GM23338 (cell line): ENCODE measurements around the gene PVALEF. TPM values are rescaled to one million over a fixed set of nuclear protein-coding genes. Genes with fewer than 3 reads are reported as not detected.
A peak's percentile ranks its signal among the peaks of the same experiment; 100 is the strongest.

ENCODE experiments used
- ATAC-seq: fragments of 200-7000 bp; cut with Tn5 transposase; 3 replicates; pipeline ENCODE4 v1.9.1; 2020
- DNase-seq: peaks from one replicate; pipeline ENCODE4 v3.0.0-alpha.2; 2015; ENCODE audit warnings: low spot score
- H2AFZ ChIP-seq: fragments of 200-600 bp; sonication (generic); 2 replicates; pipeline ENCODE4 v1.8.0; 2016; ENCODE audit warnings: antibody characterized with exemption, mild to moderate bottlenecking, moderate library complexity
- H3F3A ChIP-seq: fragments of 200-600 bp; sonication (generic); replicated peaks from 2 replicates; pipeline ENCODE4 v1.8.0; 2017; ENCODE audit warnings: antibody characterized with exemption, mixed run types, low read depth
- H3K27ac ChIP-seq: fragments of 200-600 bp; sonication (generic); 2 replicates; pipeline ENCODE4 v1.6.1; 2016; ENCODE audit warnings: low read depth
- H3K27me3 ChIP-seq: fragments of 200-600 bp; sonication (generic); 2 replicates; pipeline ENCODE4 v1.8.0; 2016; ENCODE audit warnings: mild to moderate bottlenecking, mixed run types, moderate library complexity; ENCODE audit not compliant: insufficient read depth
- H3K36me3 ChIP-seq: fragments of 200-600 bp; sonication (generic); 2 replicates; pipeline ENCODE4 v1.8.0; 2016; ENCODE audit warnings: mild to moderate bottlenecking; ENCODE audit not compliant: insufficient read depth
- H3K4me1 ChIP-seq: fragments of 200-600 bp; sonication (generic); 2 replicates; pipeline ENCODE4 v1.8.0; 2016; ENCODE audit warnings: mild to moderate bottlenecking, moderate library complexity; ENCODE audit not compliant: insufficient read depth
- H3K4me2 ChIP-seq: fragments of 200-600 bp; sonication (generic); 2 replicates; pipeline ENCODE4 v1.7.1; 2017; ENCODE audit warnings: mixed run types
- H3K4me3 ChIP-seq: fragments of 200-600 bp; sonication (generic); 2 replicates; pipeline ENCODE4 v1.6.1; 2016; ENCODE audit warnings: mixed run types
- H3K79me2 ChIP-seq: fragments of 200-600 bp; sonication (generic); replicated peaks from 2 replicates; pipeline ENCODE4 v1.8.0; 2017; ENCODE audit warnings: mild to moderate bottlenecking; ENCODE audit not compliant: insufficient read depth
- H3K9me2 ChIP-seq: fragments of 200-600 bp; sonication (generic); 2 replicates; pipeline ENCODE4 v1.8.0; 2017; ENCODE audit not compliant: insufficient read depth
- H4K20me1 ChIP-seq: fragments of 200-600 bp; sonication (generic); replicated peaks from 2 replicates; pipeline ENCODE4 v1.8.0; 2017; ENCODE audit warnings: mild to moderate bottlenecking; ENCODE audit not compliant: insufficient read depth
- H3K27ac Mint-ChIP-seq: 2 replicates; pipeline ENCODE4 v1.8.0; 2020; ENCODE audit warnings: inconsistent platforms, mild to moderate bottlenecking, moderate library complexity, mixed read lengths
- H3K27me3 Mint-ChIP-seq: 3 replicates; pipeline ENCODE4 v1.8.0; 2022; ENCODE audit warnings: low read depth, mild to moderate bottlenecking, moderate library complexity, mixed read lengths, inconsistent platforms; ENCODE audit not compliant: insufficient read depth, poor library complexity
- H3K36me3 Mint-ChIP-seq: 3 replicates; pipeline ENCODE4 v1.8.0; 2021; ENCODE audit warnings: low read depth, mild to moderate bottlenecking, inconsistent platforms, moderate library complexity, mixed read lengths
- H3K4me1 Mint-ChIP-seq: 3 replicates; pipeline ENCODE4 v1.8.0; 2020; ENCODE audit warnings: mild to moderate bottlenecking, inconsistent platforms, mixed read lengths
- H3K4me3 Mint-ChIP-seq: 3 replicates; pipeline ENCODE4 v1.8.0; 2021; ENCODE audit warnings: moderate library complexity, mild to moderate bottlenecking, inconsistent platforms, mixed read lengths
- H3K9me3 Mint-ChIP-seq: 3 replicates; pipeline ENCODE4 v1.8.0; 2020; ENCODE audit warnings: moderate library complexity, mild to moderate bottlenecking, inconsistent platforms, mixed read lengths
- CREB1 ChIP-seq: fragments of 250-450 bp; sonication (Bioruptor Pico); IDR thresholded peaks from 2 replicates; pipeline ENCODE4 v1.5.0; 2020; ENCODE audit warnings: low read depth, mild to moderate bottlenecking, moderate library complexity
- CTCF ChIP-seq, 2 experiments: fragments of 200-600 bp in 1 of 2; sonication (generic) in 1 of 2; conservative IDR thresholded peaks; 2 replicates each; pipeline versions ENCODE4 v1.5.1 to v1.6.1; 2016 to 2017; ENCODE audit warnings: antibody characterized with exemption in 2 of 2, low read depth in 2 of 2, mild to moderate bottlenecking in 2 of 2, moderate library complexity in 1 of 2
- ETS1 ChIP-seq: IDR thresholded peaks from 2 replicates; pipeline ENCODE4 v1.6.1; 2016; ENCODE audit warnings: antibody characterized with exemption
- EZH2 ChIP-seq: fragments of 200-600 bp; sonication (generic); IDR thresholded peaks from one replicate; pipeline ENCODE4 v1.8.0; 2017; ENCODE audit warnings: antibody characterized with exemption, mild to moderate bottlenecking, low read depth; ENCODE audit not compliant: unreplicated experiment
- EZH2phosphoT487 ChIP-seq: fragments of 200-600 bp; sonication (generic); IDR thresholded peaks from one replicate; pipeline ENCODE4 v1.8.1; 2018; ENCODE audit warnings: antibody characterized with exemption; ENCODE audit not compliant: unreplicated experiment
- JUNB ChIP-seq: IDR thresholded peaks from one replicate; pipeline ENCODE4 v1.6.1; 2016; ENCODE audit warnings: antibody characterized with exemption; ENCODE audit not compliant: unreplicated experiment
- NANOG ChIP-seq: IDR thresholded peaks from 2 replicates; pipeline ENCODE4 v1.6.1; 2016; ENCODE audit warnings: antibody characterized with exemption, borderline replicate concordance
- POLR2AphosphoS5 ChIP-seq: IDR thresholded peaks from 2 replicates; pipeline ENCODE4 v1.6.1; 2016; ENCODE audit warnings: antibody characterized with exemption, low read depth
- REST ChIP-seq: IDR thresholded peaks from one replicate; pipeline ENCODE4 v1.6.1; 2018; ENCODE audit warnings: antibody characterized with exemption; ENCODE audit not compliant: unreplicated experiment
- STAT1 ChIP-seq: IDR thresholded peaks from one replicate; pipeline ENCODE4 v1.6.1; 2016; ENCODE audit warnings: antibody characterized with exemption; ENCODE audit not compliant: unreplicated experiment
- ZNF114 ChIP-seq: fragments of 250-450 bp; sonication (Bioruptor Pico); IDR thresholded peaks from 2 replicates; pipeline ENCODE4 v1.5.0; 2020; ENCODE audit warnings: mild to moderate bottlenecking, moderate library complexity
- ZNF331 ChIP-seq: fragments of 250-450 bp; sonication (Bioruptor Pico); IDR thresholded peaks from 2 replicates; pipeline ENCODE4 v1.5.0; 2020; ENCODE audit warnings: low read depth, mild to moderate bottlenecking, moderate library complexity
- ZNF462 ChIP-seq: fragments of 250-450 bp; sonication (Bioruptor Pico); IDR thresholded peaks from 2 replicates; pipeline ENCODE4 v1.5.0; 2020; ENCODE audit warnings: mild to moderate bottlenecking, moderate library complexity
- polyA plus RNA-seq: library from polyadenylated mRNA; unstranded; fragments of >200 nt; fragmentation: Nextera tagmentation; extraction: Ambion mirVana; gene quantifications from 2 replicates; pipeline ENCODE4 v1.2.1, GENCODE V29; 2016
- total RNA-seq: library from RNA; depleted of rRNA; stranded (reverse); fragments of >200 nt; shearing (Covaris generic); gene quantifications from 2 replicates; pipeline ENCODE4 v1.2.3, GENCODE V29; 2014

The PVALEF gene
- total and polyA plus RNA-seq, 2 experiments from 2014 or later = not detected

- no peak for DNase-seq
- H3K27me3 ChIP-seq = no peaks in the 10 kb centered on the region
- H3F3A ChIP-seq = no peaks in the 10 kb centered on the region
- no peaks in the 10 kb centered on the region for H3K79me2 ChIP-seq
- Mint-ChIP-seq H3K36me3 (0 out of 3 replicates have a peak, but pooled peaks cover 9% of the 10 kb centered on the region), H3K4me1 (no peaks in the 10 kb centered on the region), H3K27ac (no peak overlapping the region), H3K27me3 (peaks cover 2% of the 10 kb centered on the region), H3K4me3 (no peak overlapping the region), H3K9me3 (no peaks in the 10 kb centered on the region)
- H3K4me3 ChIP-seq = no peak overlapping the region
- no peak overlapping the region for H3K27ac ChIP-seq
- TF ChIP-seq ZNF114 (CRISPR knock-in tag) = no peak
- no peak for TF ChIP-seq REST
- TF ChIP-seq EZH2 = no peak
- TF ChIP-seq POLR2AphosphoS5 = no peak
- TF ChIP-seq EZH2phosphoT487 = no peak
- TF ChIP-seq ETS1 = no peak
- TF ChIP-seq CREB1 (CRISPR knock-in tag) = no peak
- no peak for TF ChIP-seq CTCF (conservative IDR thresholded peaks at IDR 0.05; ENCODE audit: low read depth in 2 of 2)
- TF ChIP-seq NANOG = no peak
- TF ChIP-seq ZNF331 (CRISPR knock-in tag) = no peak
- no peak for TF ChIP-seq STAT1
- TF ChIP-seq JUNB = no peak
- no peak for TF ChIP-seq ZNF462 (CRISPR knock-in tag)
- no peaks in the 10 kb centered on the region for H3K9me2 ChIP-seq
- H3K4me1 ChIP-seq = no peaks in the 10 kb centered on the region
- H4K20me1 ChIP-seq = no peaks in the 10 kb centered on the region
- no peak overlapping the region for H2AFZ ChIP-seq
- no peaks in the 10 kb centered on the region for H3K36me3 ChIP-seq
- peak; percentile 19; the same call in 2 of the 3 replicates for ATAC-seq
- H3K4me2 ChIP-seq = no peak overlapping the region
These were observed 27.2 kb downstream of the PVALEF start for GRCh38 chr17:81192386-81193050.
